Measurements from ENCODE around the gene ENOX1.

Gene ENOX1

DNA sequence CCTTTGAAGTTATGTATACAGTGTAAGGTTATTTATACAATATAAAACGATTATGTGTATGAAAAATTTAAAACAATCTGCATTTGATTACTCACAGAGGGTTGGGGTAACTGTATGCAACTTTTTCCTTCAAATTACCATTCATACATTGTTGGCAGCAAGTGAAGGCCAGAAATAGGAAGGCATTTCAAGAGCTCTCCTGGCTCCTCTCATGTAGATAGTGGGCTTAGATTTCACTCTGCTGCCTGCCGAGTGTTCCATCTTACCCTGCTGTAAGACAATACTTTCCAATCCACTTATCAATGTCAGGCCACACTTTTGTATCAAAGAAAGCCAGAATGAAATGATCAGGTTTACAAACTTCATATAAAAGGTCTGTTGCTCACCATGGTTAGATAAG, 518.1 kb downstream of the ENOX1 start:
- in situ Hi-C loops (cut with MboI; ENCODE audit: low sequenced_read_pairs): no loop called here

DNA sequence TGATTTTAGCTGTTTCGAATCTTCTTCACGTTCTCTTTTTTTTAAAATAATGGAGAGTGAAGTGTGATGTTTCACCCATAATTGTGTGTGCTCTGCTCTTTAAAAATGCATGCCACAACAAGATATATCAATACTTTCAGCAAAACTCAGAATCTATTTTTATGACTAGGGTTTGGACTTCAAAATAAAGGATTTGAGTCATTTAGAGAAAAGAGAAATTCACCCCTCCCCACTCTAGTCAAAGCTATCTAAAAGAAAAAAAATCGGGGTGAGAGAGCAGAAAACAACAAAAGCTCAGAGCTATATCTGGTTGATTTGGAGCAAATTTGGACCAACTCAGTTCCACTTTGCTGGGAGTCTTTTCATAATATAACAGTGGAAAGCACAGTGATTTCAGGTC, 518.9 kb downstream of the ENOX1 start:
- in situ Hi-C loops (cut with MboI; ENCODE audit: low sequenced_read_pairs): no loop called here

DNA sequence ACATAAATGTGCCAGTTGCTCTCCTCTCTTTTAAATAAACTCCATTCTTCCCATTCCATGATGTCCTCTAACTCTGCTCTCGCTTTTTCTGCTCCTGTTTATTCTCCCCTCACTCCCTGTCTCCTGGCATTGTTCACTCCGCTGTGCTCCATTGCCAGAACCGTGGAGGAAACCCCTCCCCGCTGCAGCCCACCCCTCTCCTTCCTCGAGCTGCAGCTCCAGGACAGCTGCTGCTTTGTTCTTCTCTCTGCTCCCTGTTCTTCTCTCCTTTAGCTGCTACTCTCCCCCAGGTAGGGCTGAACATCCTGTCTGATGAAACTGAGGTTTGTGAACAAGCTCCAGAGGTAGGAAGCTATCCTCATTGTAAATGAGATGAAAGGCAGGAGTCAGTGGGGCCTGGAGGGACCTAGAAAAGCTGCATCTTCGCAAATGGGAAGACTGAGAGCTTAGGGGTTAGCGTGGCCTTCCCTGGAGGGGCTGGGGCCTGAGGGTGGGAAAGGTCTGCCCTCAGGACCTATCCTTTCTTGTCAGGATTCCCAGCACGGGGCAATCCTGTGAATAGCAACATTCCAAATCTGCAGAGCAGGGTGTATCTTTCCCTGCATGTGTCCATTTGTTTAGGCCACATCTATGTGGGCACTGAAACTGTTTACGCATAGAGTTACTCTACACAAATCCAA, 519.7 kb downstream of the ENOX1 start:
- in situ Hi-C loops (cut with MboI; ENCODE audit: low sequenced_read_pairs): no loop called here

DNA sequence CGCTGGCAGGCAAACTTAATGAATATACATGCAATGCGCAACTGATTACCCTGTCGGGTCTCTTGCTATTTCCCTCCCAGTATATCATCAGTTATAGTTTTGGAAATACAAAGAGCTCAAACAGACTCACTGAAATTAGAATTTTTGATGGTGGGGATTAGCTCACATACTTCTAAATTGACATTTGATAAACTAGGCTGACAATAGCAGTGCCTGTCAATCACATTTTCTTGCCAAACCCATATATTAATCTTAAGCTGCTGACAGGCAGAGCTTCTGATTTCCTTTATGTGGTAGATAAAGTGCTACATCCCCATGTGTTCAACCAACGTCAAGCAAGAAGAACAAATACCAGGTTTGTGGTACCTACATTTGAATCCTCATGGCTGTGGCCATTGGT, 521.7 kb downstream of the ENOX1 start:
- in situ Hi-C loops (cut with MboI; ENCODE audit: low sequenced_read_pairs): no loop called here

DNA sequence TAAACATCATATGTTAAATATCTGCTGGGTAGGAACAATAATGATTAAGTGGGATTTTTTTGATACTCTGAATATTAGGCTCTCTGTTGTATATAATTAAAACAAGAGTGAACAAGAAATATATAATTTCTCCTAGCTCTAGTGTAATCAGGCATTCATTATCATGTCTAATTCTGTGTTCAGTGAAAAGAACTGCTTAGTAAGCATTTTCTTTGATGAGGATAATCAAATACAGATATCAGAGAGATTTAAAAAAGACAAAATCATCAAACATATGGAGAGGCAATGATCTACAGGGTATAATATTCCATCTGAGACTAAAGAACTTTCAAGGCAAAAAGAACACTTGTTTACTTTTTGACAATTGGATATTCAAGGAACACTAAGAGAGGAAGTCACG, 522.3 kb downstream of the ENOX1 start:
- in situ Hi-C loops (cut with MboI; ENCODE audit: low sequenced_read_pairs): no loop called here

DNA sequence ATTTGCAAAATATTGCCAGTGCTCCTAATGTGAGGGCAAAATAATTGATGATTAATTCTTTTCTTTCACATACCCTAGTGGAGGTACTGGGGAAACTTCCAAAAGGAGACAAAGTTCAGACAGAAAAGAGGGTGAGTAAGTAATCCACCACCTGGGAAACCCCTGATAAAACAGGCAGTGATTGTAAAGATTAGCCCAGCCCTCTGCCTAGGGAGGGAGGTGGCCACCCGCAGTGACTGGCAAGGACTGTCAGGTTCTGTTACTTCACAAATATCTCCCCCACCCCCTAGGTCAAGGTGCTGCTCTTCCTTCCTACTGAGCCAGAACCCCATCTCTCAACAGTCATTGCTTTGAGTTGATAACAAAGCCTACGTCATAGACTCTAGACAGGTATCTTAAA, 523.7 kb downstream of the ENOX1 start:
- in situ Hi-C loops (cut with MboI; ENCODE audit: low sequenced_read_pairs): no loop called here

DNA sequence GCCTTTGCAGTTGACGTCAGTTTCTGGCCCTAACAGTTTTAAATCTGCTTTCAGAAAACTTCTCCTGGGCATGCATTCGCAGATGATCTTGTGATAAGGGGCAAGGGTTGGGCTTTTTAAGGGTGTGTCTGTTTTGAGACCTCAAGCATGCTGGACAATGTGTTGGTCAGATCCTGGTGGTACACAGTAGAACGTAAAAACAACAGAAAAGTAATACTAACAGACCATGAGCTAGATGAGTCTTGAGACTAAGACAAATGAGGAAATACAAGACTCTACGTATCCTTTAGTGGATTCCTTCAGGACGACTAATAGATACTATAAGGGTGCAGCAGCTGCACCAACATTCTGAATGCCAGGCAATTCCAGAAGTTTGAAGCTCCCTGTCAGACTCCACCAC, 525.8 kb downstream of the ENOX1 start:
- in situ Hi-C loops (cut with MboI; ENCODE audit: low sequenced_read_pairs): no loop called here

DNA sequence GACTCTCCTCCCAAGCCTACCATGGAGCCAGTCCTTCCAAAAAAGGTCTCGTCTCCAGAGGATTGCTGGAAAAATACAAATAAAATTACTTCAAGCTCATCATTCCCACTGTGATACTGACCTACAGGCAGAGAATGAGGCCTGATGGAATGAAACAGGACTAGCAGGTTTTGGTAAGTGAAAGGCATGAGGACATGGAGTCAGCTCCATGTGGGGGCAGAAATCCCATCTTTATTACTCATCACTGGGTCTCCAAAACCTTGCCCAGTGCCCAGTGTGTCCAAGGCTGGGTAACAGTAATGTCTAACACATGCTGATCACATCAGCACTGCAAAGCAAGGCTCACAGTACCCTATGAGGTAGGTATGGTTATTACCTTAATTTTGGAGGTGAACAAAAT, 528.0 kb downstream of the ENOX1 start:
- in situ Hi-C loops (cut with MboI; ENCODE audit: low sequenced_read_pairs): no loop called here

DNA sequence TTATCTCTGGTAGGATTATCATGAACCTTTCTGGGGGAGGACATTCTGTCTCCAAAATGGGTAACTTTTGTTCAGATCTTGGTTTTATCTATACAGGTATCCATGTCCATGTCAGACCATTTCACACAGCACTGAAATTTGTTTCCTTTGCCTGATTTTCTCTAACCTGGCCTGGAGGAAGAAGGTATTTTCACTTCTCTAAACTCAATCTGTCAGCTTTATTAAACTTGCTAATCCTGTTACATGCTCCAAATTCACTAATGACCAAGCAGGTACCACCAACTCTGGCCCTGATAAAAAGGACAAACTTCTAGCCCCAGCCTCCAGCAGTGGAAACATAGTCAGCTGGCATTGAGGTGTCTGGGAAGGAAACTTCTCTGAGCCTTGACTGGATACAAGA, 529.0 kb downstream of the ENOX1 start:
- in situ Hi-C loops (cut with MboI; ENCODE audit: low sequenced_read_pairs): no loop called here

DNA sequence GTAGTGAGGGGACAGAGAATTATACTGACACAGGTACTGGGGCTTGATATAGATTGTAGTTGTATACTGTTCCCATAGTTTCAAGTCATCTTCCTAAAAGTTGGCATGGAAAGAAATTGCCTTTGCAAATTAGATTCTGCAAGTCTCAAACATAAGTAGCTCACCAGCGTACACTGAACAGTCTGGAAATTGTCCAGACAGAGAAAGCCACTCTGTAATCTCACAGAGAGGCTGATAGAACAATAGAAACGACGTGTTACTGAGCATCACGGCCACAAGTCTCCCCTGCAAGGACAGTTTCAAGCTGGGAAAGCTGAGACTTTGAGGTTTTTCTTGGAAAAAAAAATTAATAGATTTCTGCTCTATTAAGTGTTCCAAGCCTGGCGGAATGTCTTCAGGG, 534.8 kb downstream of the ENOX1 start:
- in situ Hi-C loops (cut with MboI; ENCODE audit: low sequenced_read_pairs): no loop called here

DNA sequence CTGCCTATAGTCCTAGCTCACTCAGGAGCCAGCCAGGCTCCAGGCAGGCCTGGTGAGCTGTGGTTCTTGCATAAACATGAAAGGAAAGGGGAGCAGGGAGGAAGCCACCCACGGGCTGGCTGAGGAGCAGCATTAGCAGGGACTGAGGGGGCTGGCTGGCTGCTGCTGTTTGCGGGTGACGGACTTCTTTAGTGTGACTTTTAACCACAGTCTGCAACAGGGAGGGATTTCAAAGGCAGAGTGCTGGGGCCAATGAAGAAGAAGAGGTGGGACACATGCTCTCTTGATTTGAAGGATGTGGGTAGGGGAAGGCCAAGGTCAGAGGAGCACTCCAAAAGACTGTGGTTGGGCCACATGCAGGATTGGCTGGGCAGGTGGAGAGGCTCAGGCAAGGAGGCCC, 540.4 kb downstream of the ENOX1 start:
- in situ Hi-C loops (cut with MboI; ENCODE audit: low sequenced_read_pairs): no loop called here

DNA sequence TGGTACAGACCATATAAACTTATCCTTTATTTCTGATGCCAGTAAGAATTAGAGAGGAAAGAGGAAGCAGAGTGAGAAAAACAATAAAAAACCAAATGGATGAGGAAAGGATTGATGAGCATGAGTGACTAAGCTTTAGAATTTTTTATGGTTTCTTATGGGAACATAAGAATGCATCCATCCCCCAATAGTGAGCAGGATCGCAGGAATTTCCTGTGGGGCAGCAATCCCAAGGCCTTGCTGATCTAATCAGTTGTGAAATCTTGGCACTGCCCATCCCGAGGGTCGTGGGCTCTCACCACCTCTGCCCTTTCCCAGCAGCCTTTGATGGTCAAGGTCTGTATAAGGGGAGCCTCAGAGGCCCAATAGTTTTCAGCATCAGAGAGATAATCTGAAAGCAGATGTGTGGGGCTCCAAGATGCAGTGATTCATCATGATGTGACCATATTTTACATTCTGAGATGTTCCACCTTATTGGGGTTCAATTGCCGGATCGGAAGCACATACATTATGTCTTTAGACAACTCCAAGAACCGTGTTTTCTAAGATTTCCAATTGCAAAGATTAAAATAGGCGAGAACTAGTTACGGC, 541.3 kb downstream of the ENOX1 start:
- in situ Hi-C loops (cut with MboI; ENCODE audit: low sequenced_read_pairs): no loop called here

DNA sequence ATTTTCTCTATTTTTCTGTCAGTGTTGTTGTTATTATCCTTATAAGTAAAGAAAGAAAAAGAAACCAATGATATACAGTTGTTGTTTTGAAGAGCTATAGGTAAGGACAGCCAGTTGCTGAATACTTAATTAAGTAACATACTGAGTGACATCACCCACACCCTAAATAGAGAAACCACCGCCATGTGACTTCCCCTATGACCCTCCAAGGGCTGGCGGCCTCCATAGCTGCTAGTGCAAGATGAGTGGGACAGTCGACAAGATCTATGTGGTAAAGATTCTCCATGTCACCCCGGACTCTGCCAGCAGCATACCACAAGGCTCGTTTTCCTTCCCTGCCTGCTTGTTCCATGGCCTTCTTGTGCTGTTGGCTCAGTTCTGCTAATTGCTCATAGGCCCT, 542.3 kb downstream of the ENOX1 start:
- in situ Hi-C loops (cut with MboI; ENCODE audit: low sequenced_read_pairs): no loop called here

DNA sequence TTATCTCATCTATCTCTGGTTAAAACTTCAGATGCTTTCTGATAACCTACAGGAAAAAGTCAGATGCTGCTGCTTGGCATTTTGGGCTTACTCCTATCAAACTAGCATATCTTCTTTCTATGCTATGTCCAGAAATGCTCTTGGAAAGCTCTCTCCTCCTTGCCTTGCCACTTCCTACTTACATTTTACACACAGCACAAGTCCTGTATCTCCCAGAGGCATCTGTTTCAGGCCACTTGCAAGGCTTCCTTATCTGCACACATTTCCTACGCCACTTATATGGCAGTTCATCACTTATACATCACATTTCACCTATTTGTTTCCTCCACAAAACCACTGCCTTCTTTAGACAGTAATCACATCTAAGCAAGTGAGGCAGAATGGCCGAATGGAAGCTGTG, 543.1 kb downstream of the ENOX1 start:
- in situ Hi-C loops (cut with MboI; ENCODE audit: low sequenced_read_pairs): no loop called here

DNA sequence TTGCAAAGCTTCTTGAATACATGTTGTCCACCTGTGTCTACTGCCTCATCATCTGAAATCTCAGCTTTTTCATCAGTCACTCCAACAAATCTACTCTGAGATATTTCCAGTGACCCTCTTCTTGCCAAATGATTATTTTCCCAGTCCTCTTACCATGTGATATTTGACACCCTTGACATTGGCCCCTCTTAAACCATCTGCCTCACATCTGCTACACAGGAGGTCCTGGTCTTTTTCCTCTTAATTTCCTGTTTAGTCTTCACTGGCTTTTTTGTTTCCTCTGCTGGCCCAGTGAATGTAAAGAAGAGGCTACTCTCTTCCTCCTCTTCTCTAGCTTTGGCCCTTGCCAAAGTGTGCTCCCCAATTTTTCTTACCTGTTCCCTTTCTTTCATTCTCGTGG, 544.7 kb downstream of the ENOX1 start:
- in situ Hi-C loops (cut with MboI; ENCODE audit: low sequenced_read_pairs): no loop called here

DNA sequence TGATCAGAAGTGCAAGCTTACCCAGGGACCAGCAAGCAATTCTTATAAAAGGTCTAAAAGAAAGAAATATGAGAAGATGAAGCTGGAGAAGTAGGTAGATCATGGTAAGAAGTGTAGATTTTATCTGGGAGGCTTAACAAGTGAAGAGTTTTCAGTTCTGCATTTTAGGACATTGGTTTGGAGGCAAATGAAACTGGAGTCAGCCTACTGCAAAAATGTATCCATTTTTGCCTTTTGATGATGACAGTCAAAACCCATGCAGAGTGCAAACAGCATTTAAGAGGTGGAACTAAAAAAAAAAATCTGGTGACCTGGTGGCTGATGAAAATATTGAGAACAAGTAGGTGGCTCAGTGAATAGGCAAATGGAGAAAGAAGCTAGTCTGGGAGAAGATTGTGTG, 546.5 kb downstream of the ENOX1 start:
- in situ Hi-C loops (cut with MboI; ENCODE audit: low sequenced_read_pairs): no loop called here

DNA sequence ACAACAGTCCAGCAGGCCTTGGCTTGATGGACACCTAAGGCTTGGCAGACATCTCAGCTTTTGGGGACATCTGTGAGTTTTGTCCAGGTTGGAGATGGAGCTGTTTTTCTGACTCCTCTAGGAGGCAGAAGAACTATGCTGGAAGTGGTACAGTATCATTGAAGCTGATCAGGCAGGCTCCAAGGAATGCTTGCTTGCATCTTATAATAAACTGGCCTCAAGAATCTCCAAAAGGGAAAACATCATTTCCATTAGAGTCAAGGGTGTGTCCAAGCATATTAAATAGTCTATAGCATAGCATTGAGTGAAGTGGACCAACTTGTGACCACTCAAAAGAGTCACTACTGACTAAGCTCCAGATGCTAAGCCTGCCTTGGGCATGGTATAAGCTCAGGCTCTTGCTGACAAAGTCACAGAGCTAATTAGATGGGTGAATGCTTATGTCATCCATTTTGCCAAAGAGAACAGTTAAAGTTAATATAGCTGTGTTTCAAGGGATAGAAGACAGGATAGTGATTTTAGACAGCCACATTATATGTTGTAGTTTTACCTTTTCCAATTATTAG, 547.4 kb downstream of the ENOX1 start:
- in situ Hi-C loops (cut with MboI; ENCODE audit: low sequenced_read_pairs): no loop called here

DNA sequence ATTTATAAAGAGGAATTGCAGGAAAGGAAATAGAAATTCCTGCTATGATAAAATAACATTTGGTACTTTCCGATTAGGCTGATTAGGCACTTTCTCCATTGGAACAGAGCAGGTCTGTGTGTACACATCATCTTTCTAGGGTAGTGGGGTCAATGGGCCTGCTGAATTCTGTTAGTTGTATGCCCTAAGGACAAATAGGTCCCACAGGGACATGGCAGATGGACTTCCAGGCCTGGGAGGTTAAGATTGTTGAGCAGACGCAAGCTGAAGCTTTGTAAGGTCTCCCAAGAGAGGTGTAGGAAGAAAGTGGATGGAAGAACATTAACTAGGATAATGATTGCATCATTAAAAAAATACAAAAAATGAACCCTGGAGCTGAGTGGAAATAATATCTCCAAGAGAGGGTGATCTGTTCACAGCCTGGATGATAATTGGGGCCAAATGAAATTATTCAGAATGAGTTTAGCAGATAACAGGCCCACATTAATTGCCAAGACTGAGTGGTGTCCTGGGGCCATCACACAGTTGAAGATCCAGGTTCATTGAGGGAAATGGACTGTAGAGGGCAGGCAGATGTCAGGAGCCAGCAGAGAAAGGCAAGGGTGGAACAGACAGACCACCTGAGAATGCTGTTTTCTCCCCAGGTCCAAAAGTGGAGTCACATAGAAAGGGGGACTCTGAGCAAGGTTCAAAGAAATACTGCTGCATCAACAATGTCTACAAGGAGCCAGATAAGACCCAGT, 548.3 kb downstream of the ENOX1 start:
- in situ Hi-C loops (cut with MboI; ENCODE audit: low sequenced_read_pairs): no loop called here

DNA sequence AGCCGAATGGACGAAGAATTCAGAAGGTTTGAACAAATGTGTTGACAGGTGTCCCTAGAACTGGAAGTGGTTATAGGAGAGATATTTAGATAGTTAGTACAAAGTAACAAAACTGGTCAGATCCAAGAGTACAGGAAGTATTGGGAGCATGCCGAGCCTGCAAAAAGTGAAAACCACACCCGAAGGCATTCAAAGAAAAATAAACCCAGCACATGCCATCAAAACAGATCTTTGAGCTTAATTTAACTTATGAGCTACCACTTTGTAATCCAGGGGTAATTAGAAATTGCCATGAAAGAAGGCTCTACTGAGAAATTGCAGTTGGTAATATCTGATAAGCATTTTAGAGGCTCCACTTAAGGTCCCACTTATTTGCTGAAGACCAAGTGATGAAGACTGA, 549.2 kb downstream of the ENOX1 start:
- in situ Hi-C loops (cut with MboI; ENCODE audit: low sequenced_read_pairs): no loop called here

DNA sequence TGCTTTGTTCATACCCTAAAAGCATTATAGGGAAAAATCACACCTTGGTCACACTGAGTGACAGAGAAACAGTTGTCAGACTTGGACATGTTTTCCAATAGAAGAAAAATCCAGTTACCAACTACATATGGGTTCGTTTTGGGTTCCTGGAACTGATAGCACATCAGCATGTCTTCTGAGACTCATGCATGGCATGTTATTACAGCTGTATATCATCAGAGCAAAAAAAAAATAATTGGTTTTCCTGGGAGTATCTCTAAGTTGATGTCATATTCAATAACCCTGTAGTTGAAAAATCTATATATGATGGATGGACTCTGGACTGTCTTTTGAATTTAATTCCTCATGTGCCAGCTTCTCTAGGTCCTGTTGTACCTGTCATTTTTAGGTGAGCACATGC, 551.7 kb downstream of the ENOX1 start:
- in situ Hi-C loops (cut with MboI; ENCODE audit: low sequenced_read_pairs): no loop called here

DNA sequence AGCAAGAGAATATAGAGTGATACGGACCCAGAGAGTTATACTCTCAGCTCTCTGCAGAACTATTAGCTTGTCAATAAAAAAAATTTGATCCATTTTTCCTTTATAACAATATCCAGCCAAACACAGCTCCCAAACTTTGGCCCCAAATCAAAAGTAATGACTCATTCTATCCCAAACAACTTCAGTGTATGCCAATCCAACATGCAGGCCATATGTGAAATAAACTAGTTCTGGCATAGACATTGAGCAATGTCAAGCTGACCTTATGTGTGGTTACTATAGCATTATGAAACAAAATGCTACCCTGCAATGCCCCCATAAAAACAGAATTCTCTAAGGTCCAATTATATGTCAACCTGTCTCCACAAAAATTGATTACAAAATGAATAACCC, 553.9 kb downstream of the ENOX1 start:
- in situ Hi-C loops (cut with MboI; ENCODE audit: low sequenced_read_pairs): no loop called here
